Ishikawa (cell line): ENCODE data around the gene PTPN11.

Experiments
- CEBPB ChIP-seq: IDR thresholded peaks from 2 replicates; pipeline ENCODE4 v1.6.1; 2012
- CREB1 ChIP-seq: IDR thresholded peaks from 2 replicates; pipeline ENCODE4 v1.6.1; 2012; ENCODE audit warnings: low read depth
- EGR1 ChIP-seq: IDR thresholded peaks from 2 replicates; pipeline ENCODE4 v1.6.1; 2012
- EP300 ChIP-seq: IDR thresholded peaks from 2 replicates; pipeline ENCODE4 v1.6.1; 2012; ENCODE audit warnings: borderline replicate concordance
- FOXM1 ChIP-seq: IDR thresholded peaks from 2 replicates; pipeline ENCODE4 v1.6.1; 2012; ENCODE audit warnings: low read depth, borderline replicate concordance
- MAX ChIP-seq: IDR thresholded peaks from 2 replicates; pipeline ENCODE4 v1.6.1; 2012
- NFIC ChIP-seq: IDR thresholded peaks from 2 replicates; pipeline ENCODE4 v1.6.1; 2012
- RAD21 ChIP-seq: IDR thresholded peaks from 2 replicates; pipeline ENCODE4 v1.6.1; 2012; ENCODE audit warnings: low read depth
- REST ChIP-seq: IDR thresholded peaks from 2 replicates; pipeline ENCODE4 v1.6.1; 2012; ENCODE audit warnings: low read depth, mild to moderate bottlenecking
- TAF1 ChIP-seq: IDR thresholded peaks from 2 replicates; pipeline ENCODE4 v1.6.1; 2012; ENCODE audit warnings: low read depth, mild to moderate bottlenecking
- TCF12 ChIP-seq: IDR thresholded peaks from 2 replicates; pipeline ENCODE4 v1.6.1; 2012; ENCODE audit warnings: low read depth
- TEAD4 ChIP-seq: IDR thresholded peaks from 2 replicates; pipeline ENCODE4 v1.6.1; 2012
- YY1 ChIP-seq: IDR thresholded peaks from 2 replicates; pipeline ENCODE4 v1.6.1; 2012; ENCODE audit warnings: low read depth
- ZBTB7A ChIP-seq: IDR thresholded peaks from 2 replicates; pipeline ENCODE4 v1.6.1; 2012; ENCODE audit warnings: low read depth

GRCh38 chr12:112546996-112547395, 128.2 kb downstream of the PTPN11 start:
- TF ChIP-seq CREB1 = no peak
- TF ChIP-seq NFIC = no peak
- TF ChIP-seq TEAD4 = no peak
- no peak for TF ChIP-seq REST
- no peak for TF ChIP-seq YY1
- no peak for TF ChIP-seq TAF1
- TF ChIP-seq FOXM1 = no peak
- no peak for TF ChIP-seq RAD21
- no peak for TF ChIP-seq EGR1
- TF ChIP-seq EP300 = no peak
- no peak for TF ChIP-seq CEBPB
- no peak for TF ChIP-seq MAX
- TF ChIP-seq ZBTB7A = no peak
- TF ChIP-seq TCF12 = no peak
